Measurements from ENCODE around the gene KCTD20.

- no peak for TF ChIP-seq CTCF (conservative IDR thresholded peaks at IDR 0.05; ENCODE audit: low read length)
- no peak for TF ChIP-seq EZH2phosphoT487 (IDR thresholded peaks at IDR 0.05; ENCODE audit: borderline replicate concordance)
Measured at GRCh38 chr6:36508532-36508931, 65.7 kb downstream of the KCTD20 start.
